HEK293T (cell line): ENCODE measurements around the gene MRAP2.
"Not testable (repeated sequence)": the region's sequence is repeated elsewhere in the genome, so short reads cannot be mapped to it uniquely, and the experiment has no call there.

Source experiments
- CTCF ChIA-PET: fragments of 350-600 bp; formaldehyde crosslinking; extraction: SDS; loops from one replicate; lab custom pipeline; 2021; ENCODE audit warnings: antibody characterized with exemption, inconsistent platforms; lab: Yijun Ruan, JAX
- POLR2A ChIA-PET: fragments of 350-600 bp; formaldehyde crosslinking; extraction: SDS; loops from one replicate; lab custom pipeline; 2020; ENCODE audit warnings: antibody characterized with exemption, inconsistent platforms; lab: Yijun Ruan, JAX
- DNase-seq: peaks from one replicate; pipeline ENCODE4 v3.0.0; 2012; ENCODE audit warnings: mixed read lengths; ENCODE audit errors: extremely low spot score
- ARNT ChIP-seq: fragments of 450-650 bp; IDR thresholded peaks from 2 replicates; pipeline ENCODE4 v1.6.1; 2017; ENCODE audit warnings: mild to moderate bottlenecking
- BHLHE40 ChIP-seq: fragments of 450-650 bp; IDR thresholded peaks from 2 replicates; pipeline ENCODE4 v1.6.1; 2016; ENCODE audit warnings: mild to moderate bottlenecking, moderate library complexity, borderline replicate concordance
- CTBP1 ChIP-seq: fragments of 450-650 bp; IDR thresholded peaks from 2 replicates; pipeline ENCODE4 v1.6.1; 2016; ENCODE audit warnings: borderline replicate concordance
- ELF4 ChIP-seq: fragments of 450-650 bp; IDR thresholded peaks from 2 replicates; pipeline ENCODE4 v1.6.1; 2017; ENCODE audit warnings: antibody characterized with exemption
- FOXA1 ChIP-seq: fragments of 450-650 bp; IDR thresholded peaks from 2 replicates; pipeline ENCODE4 v1.6.1; 2016; ENCODE audit warnings: mild to moderate bottlenecking
- FOXK2 ChIP-seq: fragments of 450-650 bp; IDR thresholded peaks from 2 replicates; pipeline ENCODE4 v1.6.1; 2016; ENCODE audit warnings: mild to moderate bottlenecking
- FOXM1 ChIP-seq: fragments of 450-650 bp; IDR thresholded peaks from 2 replicates; pipeline ENCODE4 v1.6.1; 2017; ENCODE audit warnings: mild to moderate bottlenecking, borderline replicate concordance
- HDGF ChIP-seq: fragments of 450-650 bp; IDR thresholded peaks from 2 replicates; pipeline ENCODE4 v1.6.1; 2017; ENCODE audit warnings: antibody characterized with exemption, borderline replicate concordance
- L3MBTL2 ChIP-seq: fragments of 450-650 bp; conservative IDR thresholded peaks from 2 replicates; pipeline ENCODE4 v1.6.1; 2016; ENCODE audit warnings: mild to moderate bottlenecking
- LEF1 ChIP-seq: fragments of 450-650 bp; IDR thresholded peaks from 2 replicates; pipeline ENCODE4 v1.6.1; 2017; ENCODE audit warnings: mild to moderate bottlenecking, borderline replicate concordance
- NFRKB ChIP-seq: fragments of 450-650 bp; IDR thresholded peaks from 2 replicates; pipeline ENCODE4 v1.6.1; 2016; ENCODE audit warnings: mild to moderate bottlenecking, moderate library complexity
- PKNOX1 ChIP-seq: fragments of 450-650 bp; IDR thresholded peaks from 2 replicates; pipeline ENCODE4 v1.6.1; 2016
- SP1 ChIP-seq: fragments of 450-650 bp; IDR thresholded peaks from 2 replicates; pipeline ENCODE4 v1.6.1; 2017
- SUZ12 ChIP-seq: fragments of 450-650 bp; IDR thresholded peaks from 2 replicates; pipeline ENCODE4 v1.6.1; 2016; ENCODE audit warnings: mild to moderate bottlenecking
- TARDBP ChIP-seq: fragments of 450-650 bp; IDR thresholded peaks from 2 replicates; pipeline ENCODE4 v1.6.1; 2016
- ZNF384 ChIP-seq: fragments of 450-650 bp; IDR thresholded peaks from 2 replicates; pipeline ENCODE4 v1.6.1; 2016

The MRAP2 gene

GRCh38 chr6:84089552-84089951 is 56.0 kb downstream of the MRAP2 start:
- CTCF ChIA-PET: interaction anchor here (0.7 to 1.1 kb wide), 2 partner anchors 30 to 36 kb away, joined by 3 read pairs; no protein-coding TSS in a partner anchor
- DNase-seq: no peak
- TF ChIP-seq TARDBP: no peak
- no peak for TF ChIP-seq ZNF384
- TF ChIP-seq HDGF: no peak
- no peak for TF ChIP-seq FOXM1
- no peak for TF ChIP-seq SUZ12
- TF ChIP-seq BHLHE40: no peak
- no peak for TF ChIP-seq ELF4
- no peak for TF ChIP-seq L3MBTL2
- TF ChIP-seq NFRKB: no peak
- no peak for TF ChIP-seq FOXK2
- no peak for TF ChIP-seq PKNOX1
- TF ChIP-seq CTBP1: no peak
- no peak for TF ChIP-seq ARNT

GRCh38 chr6:84093441-84094435 is 60.2 kb downstream of the MRAP2 start:
- CTCF ChIA-PET: interaction anchor here (0.6 kb wide), 1 partner anchor 66 kb away, joined by 3 read pairs; no protein-coding TSS in a partner anchor
- TF ChIP-seq FOXM1 (no peak), CTBP1 (no peak), L3MBTL2 (no peak), ZNF384 (no peak), NFRKB (no peak), FOXK2 (no peak), PKNOX1 (no peak), FOXA1 (no peak), LEF1 (no peak), SP1 (no peak), SUZ12 (no peak), TARDBP (no peak), ARNT (no peak), ELF4 (no peak), HDGF (no peak), BHLHE40 (no peak)
- no peak for DNase-seq
- POLR2A ChIA-PET: no interaction called here

More at GRCh38 chr6:84089552-84089951, 56.0 kb downstream of the MRAP2 start:
- POLR2A ChIA-PET: no interaction called here

GRCh38 chr6:84095156-84095555 is 61.6 kb downstream of the MRAP2 start:
- POLR2A ChIA-PET: no interaction called here
- DNase-seq: no peak

GRCh38 chr6:84103029-84103428 is 69.5 kb downstream of the MRAP2 start:
- no peak for TF ChIP-seq LEF1
- TF ChIP-seq FOXM1: no peak
- no peak for TF ChIP-seq PKNOX1
- TF ChIP-seq BHLHE40: no peak
- TF ChIP-seq FOXA1: no peak
- no peak for TF ChIP-seq NFRKB
- TF ChIP-seq ZNF384: no peak
- POLR2A ChIA-PET: no interaction called here
- CTCF ChIA-PET: no interaction called here
- DNase-seq: no peak

More at GRCh38 chr6:84095156-84095555, 61.6 kb downstream of the MRAP2 start:
- no peak for TF ChIP-seq NFRKB
- TF ChIP-seq PKNOX1: no peak
- no peak for TF ChIP-seq ARNT
- no peak for TF ChIP-seq LEF1
- TF ChIP-seq SP1: no peak
- TF ChIP-seq ZNF384: no peak
- CTCF ChIA-PET: no interaction called here

GRCh38 chr6:84105215-84105924 is 71.8 kb downstream of the MRAP2 start:
- CTCF ChIA-PET, POLR2A ChIA-PET, DNase-seq: not testable (repeated sequence)
